BJ (cell line): ENCODE measurements around the gene GPD2. TPM values are rescaled to one million over a fixed set of nuclear protein-coding genes. Genes with fewer than 3 reads are reported as not detected.

Experiments
- CTCF ChIA-PET: fragments of 350-600 bp; formaldehyde crosslinking; extraction: SDS; loops from one replicate; lab custom pipeline; 2021; ENCODE audit warnings: antibody characterized with exemption, inconsistent platforms; lab: Yijun Ruan, JAX
- POLR2A ChIA-PET: fragments of 300-600 bp; sonication (Branson Sonifier 250); formaldehyde crosslinking; extraction: SDS; loops from one replicate; lab custom pipeline; 2021; ENCODE audit warnings: antibody characterized with exemption; lab: Charles Lee
- DNase-seq: peaks from one replicate; pipeline ENCODE4 v3.0.0-alpha.2; 2011; ENCODE audit warnings: low read depth
- H3K27me3 ChIP-seq: 2 replicates; pipeline ENCODE4 v1.6.0; 2011; ENCODE audit warnings: low read length; ENCODE audit not compliant: control insufficient read depth, insufficient read depth
- H3K36me3 ChIP-seq: 2 replicates; pipeline ENCODE4 v1.5.1; 2011; ENCODE audit warnings: low read length; ENCODE audit not compliant: control insufficient read depth, insufficient read depth
- H3K4me3 ChIP-seq: 2 replicates; pipeline ENCODE4 v1.5.1; 2011; ENCODE audit warnings: low read depth, mild to moderate bottlenecking, control low read depth, low read length
- CTCF ChIP-seq: IDR thresholded peaks from 2 replicates; pipeline ENCODE4 v1.5.1; 2011; ENCODE audit warnings: low read depth, mild to moderate bottlenecking, control low read depth, inconsistent platforms, low read length, moderate library complexity; ENCODE audit not compliant: insufficient read depth
- polyA plus RNA-seq: library from polyadenylated mRNA; depleted of rRNA; stranded (reverse); fragments of >200 nt; gene quantifications from 2 replicates; pipeline ENCODE4 v1.2.3, GENCODE V29; 2011

GPD2 gene
- polyA plus RNA-seq, 1 experiment: 13.5 TPM

GRCh38 chr2:156581280-156581679 lies 145.1 kb downstream of the GPD2 start:
- no peak for DNase-seq
- CTCF ChIA-PET: interaction anchor here (1.2 to 1.4 kb wide), 2 partner anchors 8 to 531 kb away, joined by 3 read pairs; no protein-coding TSS in a partner anchor
- Histone ChIP-seq H3K4me3 (no peak overlapping the region), H3K27me3 (no peaks in the 10 kb centered on the region), H3K36me3 (no peaks in the 10 kb centered on the region)
- POLR2A ChIA-PET: no interaction called here
- TF ChIP-seq CTCF: no peak

- no peak overlapping the region for H3K4me3 ChIP-seq
- CTCF ChIA-PET: interaction anchor here (6.1 kb wide), 1 partner anchor 251 kb away, joined by 43 read pairs; no protein-coding TSS in a partner anchor
- POLR2A ChIA-PET: no interaction called here
- no peaks in the 10 kb centered on the region for H3K36me3 ChIP-seq
- no peak for DNase-seq
- H3K27me3 ChIP-seq: no peaks in the 10 kb centered on the region
- TF ChIP-seq CTCF: no peak
These were observed 149.3 kb downstream of the GPD2 start for GRCh38 chr2:156585457-156585856.

- no peak for TF ChIP-seq CTCF
- H3K27me3 ChIP-seq: no peaks in the 10 kb centered on the region
- H3K36me3 ChIP-seq: no peaks in the 10 kb centered on the region
- DNase-seq: no peak
- ChIA-PET CTCF (interaction anchor here (6.1 kb wide), 1 partner anchor 252 kb away, joined by 43 read pairs; no protein-coding TSS in a partner anchor), POLR2A (no interaction called here)
- H3K4me3 ChIP-seq: no peak overlapping the region
These were observed 150.4 kb downstream of the GPD2 start for GRCh38 chr2:156586621-156587020.

- DNase-seq: no peak
- ChIA-PET POLR2A (interaction anchor here (0.6 kb wide), 1 partner anchor 255 kb away, joined by 4 read pairs; no protein-coding TSS in a partner anchor), CTCF (interaction anchor here (0.7 to 6.1 kb wide), 15 partner anchors 8 to 1212 kb away, joined by 3 to 43 read pairs (median 3); no protein-coding TSS in a partner anchor)
- Histone ChIP-seq H3K36me3 (no peaks in the 10 kb centered on the region), H3K4me3 (no peak overlapping the region), H3K27me3 (no peaks in the 10 kb centered on the region)
- peak; percentile 53 for TF ChIP-seq CTCF
These were observed 153.4 kb downstream of the GPD2 start for GRCh38 chr2:156589381-156590079.

- CTCF ChIA-PET: interaction anchor here (0.7 to 6.1 kb wide), 9 partner anchors 9 to 260 kb away, joined by 3 to 43 read pairs (median 3); no protein-coding TSS in a partner anchor
- TF ChIP-seq CTCF: no peak
- Histone ChIP-seq H3K27me3 (no peaks in the 10 kb centered on the region), H3K4me3 (no peak overlapping the region), H3K36me3 (no peaks in the 10 kb centered on the region)
- no peak for DNase-seq
- POLR2A ChIA-PET: no interaction called here
These were observed 154.0 kb downstream of the GPD2 start for GRCh38 chr2:156590085-156590739.
